CD14-positive monocyte (primary cell): Measurements from ENCODE around the gene GPR55. TPM values are rescaled to one million over a fixed set of nuclear protein-coding genes. Genes with fewer than 3 reads are reported as not detected.
"Not testable (repeated sequence)": the region's sequence is repeated elsewhere in the genome, so short reads cannot be mapped to it uniquely, and the experiment has no call there.

ENCODE experiments used
- DNase-seq, 3 donors: peaks; one replicate each; pipeline ENCODE4 v3.0.0-alpha.2; 2011 to 2022
- H2AFZ ChIP-seq: 2 replicates; pipeline ENCODE4 v1.6.0; 2012; ENCODE audit warnings: mild to moderate bottlenecking, low read depth, low read length, inconsistent platforms; ENCODE audit not compliant: insufficient read depth, poor library complexity, severe bottlenecking
- H3K27ac ChIP-seq, 2 donors: 1 replicate in 1 of 2; 2 replicates in 1 of 2; pipeline ENCODE4 v1.5.1; 2012 to 2013; ENCODE audit warnings: low read length in 2 of 2, control low read depth in 1 of 2, inconsistent platforms in 1 of 2, low read depth in 1 of 2, mild to moderate bottlenecking in 1 of 2
- H3K27me3 ChIP-seq, 2 donors: one replicate each; pipeline versions ENCODE4 v1.6.0 to v1.6.1; 2011 to 2013; ENCODE audit warnings: low read length in 2 of 2; ENCODE audit not compliant: control insufficient read depth in 2 of 2, insufficient read depth in 2 of 2
- H3K36me3 ChIP-seq, 2 donors: replicated peaks in 1 of 2; 1 replicate in 1 of 2; 2 replicates in 1 of 2; pipeline versions ENCODE4 v1.5.1 to v1.6.1; 2012 to 2013; ENCODE audit warnings: low read length in 2 of 2, control low read depth in 1 of 2, inconsistent platforms in 1 of 2, mild to moderate bottlenecking in 1 of 2; ENCODE audit not compliant: insufficient read depth in 2 of 2, control insufficient read depth in 1 of 2
- H3K4me1 ChIP-seq, 2 donors: 1 replicate in 1 of 2; 2 replicates in 1 of 2; pipeline versions ENCODE4 v1.5.1 to v1.6.1; 2012 to 2013; ENCODE audit warnings: low read length in 2 of 2, control low read depth in 1 of 2, inconsistent platforms in 1 of 2, mild to moderate bottlenecking in 1 of 2, moderate library complexity in 1 of 2; ENCODE audit not compliant: insufficient read depth in 2 of 2, control insufficient read depth in 1 of 2
- H3K4me2 ChIP-seq: replicated peaks from 2 replicates; pipeline ENCODE3; 2012; ENCODE audit warnings: low read length, moderate library complexity, mild to moderate bottlenecking; ENCODE audit not compliant: poor library complexity, severe bottlenecking; ENCODE audit errors: extremely low read depth
- H3K4me3 ChIP-seq, 3 experiments: fragments of 200-600 bp in 1 of 3; sonication (generic) in 1 of 3; replicated peaks in 1 of 3; 1 replicate in 2 of 3; 2 replicates in 1 of 3; pipeline ENCODE4 v1.5.1; 2011 to 2013; ENCODE audit warnings: low read length in 3 of 3, mild to moderate bottlenecking in 3 of 3, control low read depth in 2 of 3, low read depth in 2 of 3, inconsistent platforms in 1 of 3, moderate library complexity in 1 of 3
- H3K79me2 ChIP-seq: 2 replicates; pipeline ENCODE4 v1.6.0; 2012; ENCODE audit warnings: mild to moderate bottlenecking, control low read depth, inconsistent platforms, low read length, moderate library complexity; ENCODE audit not compliant: insufficient read depth
- H3K9ac ChIP-seq: 2 replicates; pipeline ENCODE4 v1.6.0; 2017; ENCODE audit warnings: low read length, mild to moderate bottlenecking; ENCODE audit not compliant: insufficient read depth, poor library complexity, severe bottlenecking
- H3K9me3 ChIP-seq, 2 donors: replicated peaks in 1 of 2; 1 replicate in 1 of 2; 2 replicates in 1 of 2; pipeline versions ENCODE4 v1.5.1 to v1.6.1; 2012 to 2013; ENCODE audit warnings: low read length in 2 of 2, control low read depth in 1 of 2; ENCODE audit not compliant: control insufficient read depth in 1 of 2, insufficient read depth in 1 of 2
- H4K20me1 ChIP-seq: 2 replicates; pipeline ENCODE4 v1.6.0; 2012; ENCODE audit warnings: mild to moderate bottlenecking, low read length, control low read depth, moderate library complexity; ENCODE audit not compliant: insufficient read depth
- H3K27ac Mint-ChIP-seq, 7 donors: one replicate each; pipeline ENCODE4 v1.8.0; 2020; ENCODE audit warnings: mild to moderate bottlenecking in 7 of 7, mixed read lengths in 7 of 7, moderate library complexity in 6 of 7, inconsistent platforms in 2 of 7
- H3K27me3 Mint-ChIP-seq, 3 donors: one replicate each; pipeline ENCODE4 v1.8.0; 2021 to 2022; ENCODE audit warnings: low read depth in 3 of 3, mild to moderate bottlenecking in 3 of 3, mixed read lengths in 3 of 3, moderate library complexity in 3 of 3, inconsistent platforms in 1 of 3
- H3K36me3 Mint-ChIP-seq, 2 donors: one replicate each; pipeline ENCODE4 v1.8.0; 2020; ENCODE audit warnings: mixed read lengths in 2 of 2, inconsistent platforms in 1 of 2, mild to moderate bottlenecking in 1 of 2
- H3K4me1 Mint-ChIP-seq: one replicate; pipeline ENCODE4 v1.8.0; 2020; ENCODE audit warnings: mild to moderate bottlenecking, mixed read lengths
- H3K4me3 Mint-ChIP-seq, 2 donors: one replicate each; pipeline ENCODE4 v1.8.0; 2020; ENCODE audit warnings: mild to moderate bottlenecking in 2 of 2, mixed read lengths in 2 of 2, moderate library complexity in 1 of 2
- H3K9me3 Mint-ChIP-seq, 7 donors: one replicate each; pipeline ENCODE4 v1.8.0; 2020 to 2022; ENCODE audit warnings: mixed read lengths in 7 of 7, mild to moderate bottlenecking in 6 of 7, moderate library complexity in 6 of 7, inconsistent platforms in 2 of 7
- WGBS: methylation state at CpG from one replicate; pipeline ENCODE4 v1.1.5; 2013; ENCODE audit warnings: missing lambda C conversion rate; ENCODE audit not compliant: insufficient coverage; 5-methylcytosine and 5-hydroxymethylcytosine counted together
- intact Hi-C, 2 donors: fragments of 100-400 bp; cut with micrococcal nuclease; formaldehyde crosslinking; loops; one replicate each; pipeline versions ENCODE4 v1.15.0 to v1.15.1; 2023
- polyA plus RNA-seq, 3 donors: library from polyadenylated mRNA; depleted of rRNA in 1 of 3; unstranded in 2 of 3; stranded (reverse) in 1 of 3; fragments of 300-500 nt in 2 of 3; fragments of >200 nt in 1 of 3; fragmentation: Illumina TruSeq in 2 of 3; gene quantifications; 1 replicate in 2 of 3; 2 replicates in 1 of 3; pipeline ENCODE4 v1.2.3, GENCODE V29; 2012 to 2021
- TF ChIP-seq, protein P1 (sequence below): fragments of 200-600 bp; IDR thresholded peaks from one replicate; pipeline ENCODE4 v1.8.0; 2022; ENCODE audit warnings: antibody characterized with exemption, mild to moderate bottlenecking

Gene GPR55
- polyA plus RNA-seq, 3 donors = 0.11 to 0.12 TPM; not detected in 1

DNA sequence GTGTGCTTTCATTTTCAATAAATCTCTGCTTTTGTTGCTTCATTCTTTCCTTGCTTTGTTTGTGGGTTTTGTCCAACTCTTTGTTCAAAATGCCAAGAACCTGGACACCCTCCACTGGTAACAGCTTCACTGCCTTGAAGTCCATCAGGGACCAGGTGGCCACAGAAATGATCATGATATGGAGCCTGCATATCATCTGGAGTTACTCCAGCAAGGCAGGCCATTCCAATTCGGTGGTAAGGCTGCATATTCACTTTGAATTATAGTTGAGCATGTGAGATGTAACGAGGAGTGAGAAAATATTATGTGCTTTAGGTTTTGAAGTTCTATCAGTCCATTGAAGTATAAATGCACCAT lies 44.6 kb upstream of the GPR55 start:
- Mint-ChIP-seq H3K9me3 (no peaks in the 10 kb centered on the region), H3K27ac (no peak overlapping the region), H3K4me1 (peaks cover 11% of the 10 kb centered on the region), H3K36me3 (no peaks in the 10 kb centered on the region), H3K4me3 (no peak overlapping the region), H3K27me3 (peaks cover 0 to 1% (median 0%) of the 10 kb centered on the region in 3 donors)
- H2AFZ ChIP-seq = no peak overlapping the region
- H3K9me3 ChIP-seq = no peaks in the 10 kb centered on the region
- H3K36me3 ChIP-seq = no peaks in the 10 kb centered on the region
- WGBS = no CpG with 5 or more reads among the region's 2 CpGs
- H3K4me3 ChIP-seq = no peak overlapping the region
- H3K79me2 ChIP-seq = no peaks in the 10 kb centered on the region
- intact Hi-C loops = no loop called here
- no peak overlapping the region for H3K4me2 ChIP-seq
- H3K27ac ChIP-seq = no peak overlapping the region
- H3K4me1 ChIP-seq = no peaks in the 10 kb centered on the region
- H4K20me1 ChIP-seq = no peaks in the 10 kb centered on the region
- no peaks in the 10 kb centered on the region for H3K27me3 ChIP-seq
- TF ChIP-seq, protein P1, sequence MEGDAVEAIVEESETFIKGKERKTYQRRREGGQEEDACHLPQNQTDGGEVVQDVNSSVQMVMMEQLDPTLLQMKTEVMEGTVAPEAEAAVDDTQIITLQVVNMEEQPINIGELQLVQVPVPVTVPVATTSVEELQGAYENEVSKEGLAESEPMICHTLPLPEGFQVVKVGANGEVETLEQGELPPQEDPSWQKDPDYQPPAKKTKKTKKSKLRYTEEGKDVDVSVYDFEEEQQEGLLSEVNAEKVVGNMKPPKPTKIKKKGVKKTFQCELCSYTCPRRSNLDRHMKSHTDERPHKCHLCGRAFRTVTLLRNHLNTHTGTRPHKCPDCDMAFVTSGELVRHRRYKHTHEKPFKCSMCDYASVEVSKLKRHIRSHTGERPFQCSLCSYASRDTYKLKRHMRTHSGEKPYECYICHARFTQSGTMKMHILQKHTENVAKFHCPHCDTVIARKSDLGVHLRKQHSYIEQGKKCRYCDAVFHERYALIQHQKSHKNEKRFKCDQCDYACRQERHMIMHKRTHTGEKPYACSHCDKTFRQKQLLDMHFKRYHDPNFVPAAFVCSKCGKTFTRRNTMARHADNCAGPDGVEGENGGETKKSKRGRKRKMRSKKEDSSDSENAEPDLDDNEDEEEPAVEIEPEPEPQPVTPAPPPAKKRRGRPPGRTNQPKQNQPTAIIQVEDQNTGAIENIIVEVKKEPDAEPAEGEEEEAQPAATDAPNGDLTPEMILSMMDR = no peak
- no peak for DNase-seq
- no peak overlapping the region for H3K9ac ChIP-seq

GRCh38 chr2:230968921-230969658 lies 44.0 kb upstream of the GPR55 start:
- H3K27me3 ChIP-seq = no peaks in the 10 kb centered on the region
- TF ChIP-seq, protein P1 = no peak
- H3K4me1 ChIP-seq = no peaks in the 10 kb centered on the region
- Mint-ChIP-seq H3K9me3 (peaks cover 0 to 2% (median 0%) of the 10 kb centered on the region in 7 donors), H3K4me1 (peaks cover 8% of the 10 kb centered on the region), H3K4me3 (peak overlapping the region in 1 of 2 donors; percentile 56), H3K27ac (peak overlapping the region in 1 of 7 donors; percentile 68), H3K27me3 (peaks cover 0 to 1% (median 0%) of the 10 kb centered on the region in 3 donors), H3K36me3 (no peaks in the 10 kb centered on the region)
- no peak overlapping the region for H2AFZ ChIP-seq
- no peak overlapping the region for H3K9ac ChIP-seq
- no peak for DNase-seq
- no peak overlapping the region for H3K4me3 ChIP-seq
- H3K9me3 ChIP-seq = no peaks in the 10 kb centered on the region
- no peaks in the 10 kb centered on the region for H4K20me1 ChIP-seq
- H3K27ac ChIP-seq = no peak overlapping the region
- 97% methylated on average over 8 of the region's 16 CpGs for WGBS
- intact Hi-C loops = no loop called here
- no peak overlapping the region for H3K4me2 ChIP-seq
- no peaks in the 10 kb centered on the region for H3K36me3 ChIP-seq
- no peaks in the 10 kb centered on the region for H3K79me2 ChIP-seq

DNA sequence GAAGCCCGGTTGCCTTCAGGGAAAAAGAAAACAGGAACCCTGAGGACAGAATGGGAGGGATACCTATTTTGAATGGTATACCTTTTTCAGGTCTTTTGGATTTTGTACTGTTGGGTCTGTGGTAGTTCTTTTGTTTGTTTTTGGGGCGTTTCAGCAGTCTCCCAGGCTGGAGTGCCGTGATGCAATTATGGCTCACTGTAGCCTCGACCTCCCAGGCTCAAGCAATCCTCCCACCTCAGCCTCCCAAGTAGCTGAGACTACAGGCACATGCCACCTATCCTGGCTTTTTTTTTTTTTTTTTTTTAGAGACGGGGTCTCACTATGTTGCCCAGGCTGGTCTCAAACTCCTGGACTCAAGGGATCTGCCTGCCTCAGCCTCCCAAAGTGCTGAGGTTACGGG lies 43.3 kb upstream of the GPR55 start:
- H3K4me3 Mint-ChIP-seq, H3K79me2 ChIP-seq, H3K27ac Mint-ChIP-seq, H3K4me1 Mint-ChIP-seq, H2AFZ ChIP-seq, H3K4me1 ChIP-seq, H3K9me3 Mint-ChIP-seq, H3K9me3 ChIP-seq, H3K27ac ChIP-seq, H4K20me1 ChIP-seq, H3K27me3 Mint-ChIP-seq, H3K36me3 ChIP-seq, H3K27me3 ChIP-seq, intact Hi-C loops, H3K4me2 ChIP-seq, H3K4me3 ChIP-seq, H3K36me3 Mint-ChIP-seq, DNase-seq, H3K9ac ChIP-seq: not testable (repeated sequence)
- WGBS = 98% methylated on average over 4 of the region's 6 CpGs
